GDM1 (cell line): ENCODE results near the gene C2orf49.
"Not testable (repeated sequence)": the region's sequence is repeated elsewhere in the genome, so short reads cannot be mapped to it uniquely, and the experiment has no call there.

ENCODE experiments used
- DNase-seq: peaks from one replicate; lab custom pipeline; 2025; lab: John Stamatoyannopoulos, UW

C2orf49 gene

GRCh38 chr2:105321875-105322646 lies 15.3 kb upstream of the C2orf49 start:
- no peak for DNase-seq

DNA sequence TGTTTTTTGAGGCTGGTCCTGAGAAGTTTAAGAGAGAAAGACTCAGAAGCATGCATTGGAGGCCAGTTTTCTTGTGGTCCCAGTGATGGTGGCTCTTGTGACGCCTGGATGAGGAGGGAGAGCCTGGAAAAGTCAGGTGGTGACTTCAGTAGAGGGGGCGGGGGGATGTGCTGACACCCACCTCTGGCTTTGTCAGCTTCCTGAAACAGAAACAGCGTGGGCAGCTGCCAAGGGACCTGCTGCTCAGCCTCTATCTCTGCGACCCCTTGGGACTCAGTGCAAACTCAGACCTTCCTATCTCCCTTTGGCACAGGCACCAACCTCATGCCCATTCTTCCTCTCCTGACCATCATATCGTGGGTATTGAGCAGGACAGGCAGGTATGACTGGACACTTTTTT lies 14.2 kb upstream of the C2orf49 start:
- DNase-seq = no peak

- no peak for DNase-seq
These were observed 13.2 kb upstream of the C2orf49 start for GRCh38 chr2:105324101-105324500.

- DNase-seq = no peak
These were observed 12.6 kb upstream of the C2orf49 start for GRCh38 chr2:105324732-105325131.

- peak; percentile 70 for DNase-seq
These were observed 11.9 kb upstream of the C2orf49 start for GRCh38 chr2:105325389-105325963.

GRCh38 chr2:105327271-105327670 lies 10.1 kb upstream of the C2orf49 start:
- DNase-seq = not testable (repeated sequence)

DNA sequence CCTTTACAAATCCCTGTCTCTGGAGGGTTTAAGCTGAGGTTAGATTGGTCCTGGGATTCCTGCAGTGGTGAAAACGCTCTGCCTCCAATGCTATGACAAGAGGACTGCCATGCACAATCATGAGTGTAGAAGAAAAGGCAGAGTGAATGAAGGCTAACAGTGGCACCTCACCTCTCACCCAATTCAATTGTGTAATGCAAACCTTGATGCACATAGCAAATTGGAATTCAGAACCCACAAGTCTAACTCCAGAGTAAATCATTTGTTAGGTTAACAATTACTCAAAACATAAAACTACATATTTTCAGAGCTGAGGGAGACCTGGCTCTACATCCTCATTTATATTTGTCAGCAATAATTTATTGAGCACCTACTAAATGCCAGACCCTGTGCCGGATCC lies 9.7 kb upstream of the C2orf49 start:
- DNase-seq = no peak

- peak; percentile 28 for DNase-seq
These were observed 8.8 kb upstream of the C2orf49 start for GRCh38 chr2:105328281-105329196.

DNA sequence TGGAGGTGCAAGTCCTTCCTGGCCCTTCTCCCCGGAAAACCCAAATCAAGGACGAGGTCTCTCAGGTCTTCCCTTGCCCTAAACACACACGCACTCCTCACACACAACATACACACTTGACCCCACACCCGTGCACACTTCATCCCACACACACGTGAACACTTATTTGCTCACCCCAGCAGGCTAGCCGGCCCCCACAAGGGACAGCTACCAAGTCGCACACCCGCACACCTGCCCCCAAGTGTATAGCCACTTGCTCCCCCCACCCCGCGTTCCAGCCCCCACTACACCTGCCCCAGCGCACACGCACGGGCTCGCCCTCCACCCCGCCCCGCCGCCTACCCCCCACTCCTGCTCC lies 8.2 kb upstream of the C2orf49 start:
- no peak for DNase-seq

DNA sequence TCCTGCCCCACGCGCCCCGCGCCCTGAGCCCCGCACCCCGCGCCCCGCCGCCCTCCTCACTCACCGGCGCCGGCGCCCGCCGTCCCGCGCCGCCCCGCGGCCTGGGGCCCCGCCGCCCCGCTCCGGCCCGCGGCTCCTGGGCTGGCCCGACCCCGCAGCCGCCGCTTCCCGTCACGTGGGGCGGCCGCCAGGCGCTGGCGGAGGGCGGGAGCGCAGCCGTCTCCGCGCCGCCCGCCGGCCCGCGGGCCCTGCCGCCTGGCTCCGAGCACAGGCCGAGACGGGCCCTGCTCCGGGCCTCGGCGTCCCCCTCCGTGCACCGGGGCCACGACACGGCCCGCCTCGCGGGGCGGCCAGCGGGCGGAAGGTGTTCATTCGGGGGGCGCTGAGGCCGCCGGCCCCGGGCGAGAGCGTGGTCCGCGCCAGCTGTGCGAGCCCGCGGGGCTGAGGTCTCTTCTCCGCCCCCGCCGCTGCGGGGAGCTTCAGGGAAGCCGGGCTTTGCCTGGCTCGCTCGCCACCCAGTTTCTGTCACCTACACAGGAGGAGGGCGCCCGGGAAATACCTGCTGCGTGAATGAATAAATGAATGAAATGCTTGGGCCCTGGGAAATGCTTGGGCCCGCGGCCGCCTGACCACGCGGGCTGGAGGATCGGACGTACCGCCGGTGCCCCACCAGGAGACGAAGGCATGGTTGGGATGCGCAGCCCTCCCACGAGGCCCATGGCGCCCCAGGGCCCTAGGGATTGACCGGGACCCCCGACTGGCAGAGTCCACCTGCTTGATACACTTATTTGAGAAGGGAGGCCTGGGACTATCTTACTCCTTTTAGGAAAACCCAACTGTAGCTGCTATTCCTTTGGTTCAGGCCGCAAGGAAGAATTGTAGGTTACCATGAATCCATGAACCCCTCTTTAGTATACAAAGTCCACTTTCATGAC lies 7.5 kb upstream of the C2orf49 start, which contains the start of gene TGFBRAP1:
TGFBRAP1 (minus strand) TSS at position 175 of the 935 bp plus-strand sequence. CDS start 21,434 bp downstream, outside the sequence.
- DNase-seq = peak; percentile 42

DNA sequence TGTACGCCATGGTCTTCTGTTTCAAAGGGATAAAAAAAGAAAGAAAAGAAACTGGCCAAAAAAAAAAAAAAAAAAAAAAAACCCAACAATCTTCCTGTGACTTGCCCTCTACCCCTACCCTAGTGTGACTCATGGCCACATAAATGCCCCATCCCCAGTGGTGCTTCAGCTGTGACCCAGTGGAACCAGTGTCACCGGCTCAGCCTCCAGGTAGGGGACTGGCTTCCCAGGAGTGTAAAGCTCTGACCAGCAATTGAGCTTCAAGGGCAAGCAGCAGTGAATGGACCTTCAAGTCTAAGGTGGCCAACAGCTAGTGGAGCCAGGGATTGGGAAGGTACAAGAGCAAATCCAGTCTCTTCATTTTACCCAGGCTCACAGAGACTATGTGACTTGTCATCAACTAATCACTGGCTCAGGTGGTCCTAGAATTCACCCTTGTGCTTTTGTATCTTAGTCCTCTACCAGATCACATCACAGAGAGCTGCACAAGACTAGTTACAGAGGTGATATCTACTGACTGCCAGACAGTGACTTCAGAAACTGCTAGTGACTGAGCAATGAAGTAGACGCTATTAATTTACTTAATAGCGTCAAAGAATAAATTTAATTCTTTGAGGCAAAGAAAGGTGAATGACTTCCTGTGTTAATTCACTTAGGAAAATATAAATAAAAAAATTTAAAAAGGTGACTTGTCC lies 6.5 kb upstream of the C2orf49 start:
- DNase-seq = no peak

DNA sequence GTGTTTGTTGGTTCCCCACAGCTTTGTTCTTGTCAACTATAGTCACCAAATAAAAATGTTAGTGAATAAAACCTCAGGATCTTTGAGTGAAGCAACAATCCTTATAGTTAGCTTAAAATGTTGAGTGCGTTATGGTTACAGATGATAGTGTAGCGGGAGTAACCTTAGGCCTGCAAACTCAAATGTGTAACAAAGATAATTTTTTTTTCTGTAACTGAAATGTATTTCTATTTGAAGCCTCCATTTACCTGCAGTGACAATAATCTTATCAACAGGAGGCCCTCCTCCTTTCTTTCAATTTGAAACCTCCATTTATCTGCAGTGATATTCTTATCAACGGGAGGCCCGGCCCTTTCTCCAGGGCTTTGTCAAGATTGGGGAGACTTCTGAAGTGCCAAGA lies 3.1 kb upstream of the C2orf49 start:
- DNase-seq = no peak

GRCh38 chr2:105335469-105335868 lies 1.9 kb upstream of the C2orf49 start:
- DNase-seq = no peak

- DNase-seq = no peak
These were observed 586 bp upstream of the C2orf49 start for GRCh38 chr2:105336786-105337121.

GRCh38 chr2:105338020-105338385 lies 663 bp downstream of the C2orf49 start:
- DNase-seq = no peak

- no peak for DNase-seq
These were observed 2.1 kb downstream of the C2orf49 start for GRCh38 chr2:105339414-105339813.

- no peak for DNase-seq
These were observed 7.5 kb downstream of the C2orf49 start for GRCh38 chr2:105344704-105345345.

DNA sequence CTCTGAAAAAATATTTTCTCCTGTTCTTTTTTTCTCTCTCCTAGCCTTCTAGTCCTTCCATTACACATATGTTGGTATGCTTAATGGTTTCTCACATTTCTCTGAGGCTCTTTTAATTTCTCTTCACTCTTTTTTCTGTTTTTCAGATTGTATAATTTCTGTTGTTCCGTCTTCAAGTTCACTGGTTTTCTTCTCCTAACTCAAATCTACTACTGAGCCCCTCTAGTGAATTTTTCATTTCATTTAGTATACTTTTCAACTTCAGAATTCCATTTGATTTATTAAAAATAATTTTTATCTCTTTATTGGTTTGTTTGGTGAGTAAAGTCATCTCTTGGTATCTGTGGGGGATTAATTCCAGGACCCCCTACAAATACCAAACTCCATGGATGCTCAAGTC lies 19.8 kb downstream of the C2orf49 start:
- DNase-seq = no peak

- no peak for DNase-seq
These were observed 21.3 kb downstream of the C2orf49 start for GRCh38 chr2:105358593-105358992.

- DNase-seq = no peak
These were observed 24.0 kb downstream of the C2orf49 start for GRCh38 chr2:105361102-105361889.
